ENCODE data around the gene SMIM38. TPM values are rescaled to one million over a fixed set of nuclear protein-coding genes. Genes with fewer than 3 reads are reported as not detected.
"Not testable (repeated sequence)": the region's sequence is repeated elsewhere in the genome, so short reads cannot be mapped to it uniquely, and the experiment has no call there.

SMIM38 gene
- total RNA-seq, 2 experiments from 2014 or later: 0.19 to 0.20 TPM

DNA sequence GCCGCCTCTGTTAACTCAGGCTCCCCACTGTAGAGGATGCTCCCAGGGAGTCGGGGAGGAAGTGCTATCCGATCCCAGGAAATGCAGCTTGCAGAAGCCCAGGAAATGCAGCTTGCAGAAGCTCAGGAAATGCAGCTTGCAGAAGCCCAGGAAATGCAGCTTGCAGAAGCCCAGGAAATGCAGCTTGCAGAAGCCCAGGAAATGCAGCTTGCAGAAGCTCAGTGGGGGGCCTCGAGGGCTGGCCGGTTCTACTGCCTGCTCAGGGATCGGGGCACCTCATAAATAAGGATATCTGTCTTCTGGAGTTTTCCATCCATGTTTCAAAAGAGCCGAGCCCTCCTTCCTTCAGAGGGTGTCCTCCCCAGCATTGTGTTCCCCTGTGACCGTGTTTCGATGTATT, 25.1 kb upstream of the SMIM38 start:
- H3K4me3 Mint-ChIP-seq: no peak overlapping the region
- H3K36me3 Mint-ChIP-seq: peaks cover 4% of the 10 kb centered on the region
- H3K27ac Mint-ChIP-seq: no peak overlapping the region
- peaks cover 9% of the 10 kb centered on the region for H3K4me1 Mint-ChIP-seq
- DNase-seq: no peak
- H3K9me3 Mint-ChIP-seq: peaks cover 14% of the 10 kb centered on the region
- no peaks in the 10 kb centered on the region for H3K27me3 Mint-ChIP-seq

DNA sequence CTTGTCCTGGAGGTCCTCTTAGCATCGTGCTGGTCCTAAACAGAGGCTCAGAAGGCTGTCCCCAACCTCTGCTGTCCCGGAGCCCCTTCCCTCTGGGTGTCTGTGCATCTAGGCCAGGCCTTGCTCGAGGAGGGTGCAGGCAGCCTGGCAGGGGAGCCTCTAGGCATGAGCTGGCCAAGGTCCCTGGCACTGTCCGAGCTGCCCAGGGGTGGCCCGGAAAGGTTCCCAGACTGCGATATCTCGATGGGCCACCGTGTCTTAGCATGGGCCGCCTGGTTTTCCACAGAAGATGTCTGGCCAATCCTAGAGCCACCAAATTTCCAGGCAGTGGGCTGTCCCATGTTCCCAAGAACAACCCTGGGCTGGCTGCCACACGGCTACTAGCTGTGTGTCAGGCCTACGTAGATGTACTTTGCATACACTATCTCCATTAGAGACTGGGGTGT, 24.6 kb upstream of the SMIM38 start:
- H3K27me3 Mint-ChIP-seq: no peaks in the 10 kb centered on the region
- H3K4me3 Mint-ChIP-seq: no peak overlapping the region
- H3K4me1 Mint-ChIP-seq: peaks cover 9% of the 10 kb centered on the region
- H3K9me3 Mint-ChIP-seq: peaks cover 17% of the 10 kb centered on the region
- H3K36me3 Mint-ChIP-seq: peaks cover 7% of the 10 kb centered on the region
- H3K27ac Mint-ChIP-seq: no peak overlapping the region
- DNase-seq: no peak

DNA sequence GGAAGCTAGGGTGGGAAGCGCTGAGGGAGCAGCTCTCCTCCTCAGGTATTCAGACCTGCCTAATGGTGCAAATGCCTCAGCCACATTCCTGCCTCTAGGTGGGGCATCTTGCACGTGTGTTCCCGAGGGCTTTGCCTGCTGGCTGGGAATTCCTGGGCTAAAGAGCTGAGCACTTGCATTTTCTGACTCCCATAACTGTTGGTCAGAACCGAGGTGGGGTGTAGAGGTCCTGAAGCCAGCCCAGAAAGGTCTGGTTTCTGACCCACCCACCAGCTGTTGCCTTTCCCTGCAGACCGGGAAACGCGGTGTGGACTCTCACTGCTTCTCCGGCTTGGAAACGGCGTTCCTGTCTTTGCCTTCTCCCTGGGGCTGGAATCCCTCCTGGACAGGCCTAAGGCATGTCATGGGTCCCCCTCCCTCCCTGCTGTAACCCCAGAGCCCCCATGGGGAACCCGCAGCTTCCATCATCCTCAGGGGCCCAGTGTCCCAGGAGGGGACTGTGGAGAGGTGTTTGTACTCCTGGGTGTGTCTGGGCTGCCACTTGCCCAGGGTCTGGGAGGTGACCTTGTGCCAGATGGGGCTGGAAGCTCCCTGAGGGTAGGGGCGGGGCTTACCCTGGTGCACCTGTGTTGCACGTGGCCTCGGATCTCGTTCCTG, 24.0 kb upstream of the SMIM38 start:
- H3K9me3 Mint-ChIP-seq: peaks cover 19% of the 10 kb centered on the region
- H3K27ac Mint-ChIP-seq: no peak overlapping the region
- DNase-seq: no peak

DNA sequence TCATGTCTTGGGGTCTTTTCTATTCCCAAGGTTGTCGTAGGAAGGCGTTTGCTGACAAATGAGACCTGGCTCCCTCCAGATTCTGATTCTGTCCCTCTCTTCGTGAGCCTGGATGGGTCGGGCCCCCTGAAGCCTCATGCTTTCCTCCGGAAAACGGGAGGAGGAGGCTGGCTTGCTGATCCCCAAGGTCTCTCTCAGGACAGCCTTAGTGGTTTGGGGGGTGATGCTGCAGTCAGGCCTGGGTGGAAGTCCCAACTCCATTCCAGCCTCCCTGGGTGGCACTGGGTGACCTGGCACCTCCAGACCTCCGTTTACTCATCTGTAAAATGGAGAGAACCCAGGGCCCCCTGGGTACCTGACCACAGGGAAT, 23.4 kb upstream of the SMIM38 start:
- Mint-ChIP-seq H3K9me3 (peaks cover 19% of the 10 kb centered on the region), H3K36me3 (peaks cover 9% of the 10 kb centered on the region), H3K27me3 (no peaks in the 10 kb centered on the region), H3K4me3 (no peak overlapping the region), H3K4me1 (peaks cover 9% of the 10 kb centered on the region), H3K27ac (no peak overlapping the region)
- no peak for DNase-seq

More for the DNA sequence above, 24.0 kb upstream of the SMIM38 start:
- H3K4me1 Mint-ChIP-seq: peaks cover 9% of the 10 kb centered on the region
- peaks cover 9% of the 10 kb centered on the region for H3K36me3 Mint-ChIP-seq
- H3K27me3 Mint-ChIP-seq: no peaks in the 10 kb centered on the region
- H3K4me3 Mint-ChIP-seq: no peak overlapping the region

DNA sequence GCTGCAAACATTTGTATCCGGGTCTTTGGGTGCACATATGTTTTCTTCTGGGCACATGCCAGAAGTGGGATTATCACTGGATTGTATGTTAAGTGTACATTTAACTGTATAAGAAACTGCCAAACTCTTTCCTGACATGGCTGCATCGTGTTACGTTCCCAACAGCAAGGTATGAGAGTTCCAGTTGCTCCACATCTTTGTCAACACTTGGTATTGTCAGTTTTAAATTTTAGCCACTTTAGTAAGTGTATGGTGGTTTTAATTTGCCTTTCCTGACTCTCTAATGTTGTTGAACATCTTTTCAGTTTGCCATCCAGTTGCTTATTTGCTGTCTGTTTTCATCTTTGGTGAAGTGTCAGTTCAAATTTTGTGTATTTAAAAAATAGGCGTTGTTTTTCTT, 22.5 kb upstream of the SMIM38 start:
- no peak overlapping the region for H3K4me3 Mint-ChIP-seq
- H3K4me1 Mint-ChIP-seq: peaks cover 9% of the 10 kb centered on the region
- H3K27me3 Mint-ChIP-seq: no peaks in the 10 kb centered on the region
- peaks cover 11% of the 10 kb centered on the region for H3K36me3 Mint-ChIP-seq
- H3K9me3 Mint-ChIP-seq: peaks cover 13% of the 10 kb centered on the region
- H3K27ac Mint-ChIP-seq: no peak overlapping the region
- DNase-seq: no peak

DNA sequence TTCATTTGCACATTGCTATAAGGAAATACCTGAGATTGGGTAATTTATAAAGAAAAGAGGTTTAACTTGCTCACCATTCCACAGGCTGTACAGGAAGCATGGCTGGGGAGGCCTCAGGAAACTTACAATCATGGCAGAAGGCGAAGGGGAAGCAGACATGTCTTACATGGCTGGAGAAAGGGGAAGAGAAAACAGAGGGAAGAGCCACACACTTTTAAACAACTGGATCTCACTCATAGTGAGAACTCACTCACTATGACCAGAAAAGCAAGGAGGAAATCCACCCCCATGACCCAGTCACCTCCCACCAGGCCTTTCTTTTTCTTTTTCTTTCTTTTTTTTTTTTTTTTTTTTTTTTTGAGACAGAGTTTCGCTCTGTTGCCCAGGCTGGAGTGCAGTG, 21.6 kb upstream of the SMIM38 start:
- H3K4me1 Mint-ChIP-seq, H3K9me3 Mint-ChIP-seq, H3K4me3 Mint-ChIP-seq, DNase-seq, H3K27me3 Mint-ChIP-seq, H3K27ac Mint-ChIP-seq: not testable (repeated sequence)
- H3K36me3 Mint-ChIP-seq: peaks cover 11% of the 10 kb centered on the region

DNA sequence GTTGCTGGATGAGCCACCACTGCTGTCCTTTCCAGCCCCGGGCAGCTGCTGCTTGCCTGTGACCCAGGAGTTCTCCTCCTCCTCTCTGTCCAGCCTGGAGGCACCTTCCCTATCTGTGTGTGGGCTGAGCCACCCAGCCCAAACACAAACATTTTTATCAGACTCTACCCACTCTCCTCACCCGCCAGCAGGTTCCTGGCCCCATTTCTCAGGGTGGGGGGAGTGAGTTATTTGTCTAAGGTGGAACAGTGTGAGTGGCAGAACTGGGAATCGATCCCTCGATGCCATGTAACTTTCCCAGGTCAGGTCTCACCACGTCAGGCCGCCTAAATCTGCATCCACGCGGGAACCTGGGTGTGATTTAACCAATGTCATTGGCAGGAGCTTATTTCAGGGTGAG, 20.8 kb upstream of the SMIM38 start:
- Mint-ChIP-seq H3K27me3 (no peaks in the 10 kb centered on the region), H3K9me3 (peaks cover 8% of the 10 kb centered on the region), H3K36me3 (peaks cover 11% of the 10 kb centered on the region), H3K27ac (no peak overlapping the region), H3K4me3 (no peak overlapping the region), H3K4me1 (peaks cover 9% of the 10 kb centered on the region)
- DNase-seq: no peak

DNA sequence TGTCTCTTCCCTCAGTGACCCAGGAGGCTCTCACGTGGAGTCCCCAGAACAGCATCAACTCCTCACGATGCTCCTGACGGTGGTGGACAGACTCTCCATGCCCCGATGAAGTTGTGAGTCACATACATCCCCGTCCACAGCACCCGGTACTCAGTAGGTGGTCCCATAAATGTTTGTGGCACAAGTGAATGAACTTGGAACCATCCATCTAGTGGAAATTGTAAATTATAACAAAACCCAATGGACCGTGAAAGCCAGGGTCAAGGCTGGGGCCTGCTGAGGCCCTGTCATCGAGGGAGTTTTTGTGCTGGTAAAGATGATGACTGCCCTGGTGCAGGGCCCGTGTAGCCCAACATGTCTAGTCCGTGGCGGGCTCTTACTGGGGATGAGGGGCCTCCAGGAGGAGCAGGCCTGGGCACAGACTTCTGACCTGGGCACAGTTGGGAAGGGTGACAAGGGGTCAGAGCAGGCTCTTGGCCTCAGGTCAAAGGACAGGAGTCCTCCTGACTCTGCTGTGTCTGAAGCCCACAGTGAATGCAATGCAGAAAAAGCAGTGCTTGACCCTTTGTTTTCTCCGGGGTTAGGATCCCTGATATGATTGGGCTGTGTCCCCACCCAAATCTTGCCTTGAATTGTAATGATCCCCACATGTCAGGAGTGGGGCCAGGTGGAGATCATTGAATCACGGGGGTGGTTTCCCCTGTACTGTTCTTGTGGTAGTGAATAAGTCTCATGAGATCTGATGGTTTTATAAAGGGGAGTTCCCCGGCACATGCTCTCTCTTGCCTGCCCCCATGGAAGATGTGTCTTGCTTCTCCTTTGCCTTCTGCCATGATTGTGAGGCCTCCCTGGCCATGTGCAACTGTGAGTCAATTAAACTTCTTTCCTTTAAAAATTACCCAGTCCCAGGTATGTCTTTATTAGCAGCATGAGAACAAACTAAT, 20.0 kb upstream of the SMIM38 start:
- H3K4me3 Mint-ChIP-seq: no peak overlapping the region
- no peak for DNase-seq
- peaks cover 8% of the 10 kb centered on the region for H3K9me3 Mint-ChIP-seq
- H3K27ac Mint-ChIP-seq: no peak overlapping the region
- no peaks in the 10 kb centered on the region for H3K27me3 Mint-ChIP-seq
- peaks cover 11% of the 10 kb centered on the region for H3K36me3 Mint-ChIP-seq
- peaks cover 9% of the 10 kb centered on the region for H3K4me1 Mint-ChIP-seq

DNA sequence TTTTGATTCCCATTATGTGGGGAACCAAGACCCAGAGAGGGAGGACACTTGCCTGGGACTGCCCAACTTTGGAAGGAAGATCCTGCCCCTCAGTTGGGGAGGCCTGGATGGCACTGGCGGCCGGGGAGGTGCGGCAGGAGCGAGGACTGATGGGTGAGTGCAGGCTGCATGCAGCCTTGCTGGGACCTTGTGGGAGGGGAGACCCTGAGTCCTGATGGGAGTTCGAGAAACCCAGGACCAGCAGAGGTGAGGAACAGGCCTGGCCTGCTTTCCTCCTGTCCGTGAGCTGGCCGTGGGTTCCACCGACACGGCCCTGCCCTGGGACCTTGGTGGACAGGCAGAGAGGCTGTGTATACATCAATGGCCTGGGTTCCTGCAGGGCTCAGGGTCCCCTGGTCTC, 19.3 kb upstream of the SMIM38 start:
- H3K4me3 Mint-ChIP-seq: no peak overlapping the region
- no peak overlapping the region for H3K27ac Mint-ChIP-seq
- peaks cover 5% of the 10 kb centered on the region for H3K4me1 Mint-ChIP-seq
- no peak for DNase-seq
- peaks cover 8% of the 10 kb centered on the region for H3K9me3 Mint-ChIP-seq
- H3K27me3 Mint-ChIP-seq: no peaks in the 10 kb centered on the region
- H3K36me3 Mint-ChIP-seq: peaks cover 11% of the 10 kb centered on the region

DNA sequence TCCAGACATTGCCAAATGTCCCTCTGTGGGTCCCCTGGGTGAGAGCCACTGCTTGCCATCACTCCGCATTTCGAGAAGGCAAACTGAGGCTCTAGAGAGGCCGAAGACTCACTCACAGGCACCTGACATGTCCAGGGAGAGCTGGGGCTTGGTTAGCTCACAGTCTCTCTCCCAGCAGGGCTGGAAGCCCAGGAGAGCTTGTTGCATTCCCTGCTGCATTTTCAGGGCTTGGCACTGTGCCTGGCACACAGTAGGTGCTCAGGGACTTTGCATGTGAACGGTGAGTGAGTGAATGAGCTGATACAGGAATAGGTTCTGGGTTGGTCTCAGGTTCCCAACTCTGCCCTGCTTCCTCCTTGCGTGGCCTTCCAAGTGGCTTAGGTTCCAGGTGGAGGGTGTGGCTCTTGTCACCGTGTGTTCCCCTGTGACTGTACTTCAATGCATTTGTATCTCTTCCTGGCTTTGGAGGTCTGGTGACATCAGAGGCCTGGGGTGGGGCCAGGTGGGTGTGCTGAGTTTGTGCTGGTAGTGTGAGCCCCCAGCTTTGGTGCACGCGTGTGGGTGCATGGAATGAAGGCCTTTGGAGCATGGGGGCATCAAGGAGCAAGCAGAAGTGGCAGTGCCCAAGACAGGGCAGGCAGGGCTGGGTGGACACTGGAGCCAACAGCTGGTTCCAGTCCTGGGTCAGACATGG, 18.4 kb upstream of the SMIM38 start:
- no peaks in the 10 kb centered on the region for H3K27me3 Mint-ChIP-seq
- peaks cover 9% of the 10 kb centered on the region for H3K9me3 Mint-ChIP-seq
- no peak overlapping the region for H3K4me3 Mint-ChIP-seq
- H3K27ac Mint-ChIP-seq: no peak overlapping the region
- H3K4me1 Mint-ChIP-seq: peaks cover 6% of the 10 kb centered on the region
- H3K36me3 Mint-ChIP-seq: peaks cover 11% of the 10 kb centered on the region
- no peak for DNase-seq

DNA sequence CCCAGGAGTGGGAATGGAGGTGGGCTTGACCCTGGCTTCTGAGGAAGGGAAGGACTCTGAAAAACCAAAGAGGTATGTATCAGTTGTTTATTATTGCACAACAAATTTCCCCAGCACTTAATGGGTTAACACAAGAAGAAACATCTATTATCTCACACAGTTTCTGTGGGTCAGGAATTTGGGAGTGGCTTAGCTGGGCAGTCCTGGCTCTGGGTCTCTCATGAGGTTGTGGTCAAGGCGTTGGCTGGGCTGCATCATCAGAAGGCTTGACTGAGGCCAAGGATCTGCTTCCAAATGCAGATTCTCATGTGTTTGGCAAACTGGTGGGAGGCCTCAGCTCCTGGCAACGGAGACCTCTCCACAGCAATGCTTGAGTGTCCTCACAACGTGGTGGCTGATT, 17.5 kb upstream of the SMIM38 start:
- peaks cover 7% of the 10 kb centered on the region for H3K4me1 Mint-ChIP-seq
- H3K4me3 Mint-ChIP-seq: no peak overlapping the region
- peaks cover 11% of the 10 kb centered on the region for H3K36me3 Mint-ChIP-seq
- DNase-seq: no peak
- no peak overlapping the region for H3K27ac Mint-ChIP-seq
- H3K27me3 Mint-ChIP-seq: no peaks in the 10 kb centered on the region
- peaks cover 9% of the 10 kb centered on the region for H3K9me3 Mint-ChIP-seq

DNA sequence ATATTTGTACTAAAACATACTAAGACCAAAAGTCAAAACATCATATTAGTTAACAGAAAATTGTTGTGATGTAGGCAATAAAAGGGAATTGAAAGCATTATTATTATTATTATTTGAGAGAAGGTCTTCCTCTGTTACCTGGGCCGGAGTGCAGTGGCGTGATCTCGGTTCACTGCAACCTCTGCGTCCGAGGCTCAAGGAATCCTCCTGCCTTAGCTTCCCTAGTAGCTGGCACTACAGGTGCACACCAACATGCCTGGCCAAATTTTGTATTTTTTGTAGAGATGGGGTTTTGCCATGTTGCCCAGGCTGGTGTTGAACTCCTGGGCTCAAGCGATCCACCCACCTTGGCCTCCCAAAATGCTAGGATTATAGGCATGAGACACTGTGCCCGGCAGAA, 15.6 kb upstream of the SMIM38 start:
- not testable (repeated sequence) for DNase-seq, H3K27me3 Mint-ChIP-seq, H3K4me3 Mint-ChIP-seq, H3K9me3 Mint-ChIP-seq, H3K27ac Mint-ChIP-seq, H3K36me3 Mint-ChIP-seq
- peaks cover 15% of the 10 kb centered on the region for H3K4me1 Mint-ChIP-seq

DNA sequence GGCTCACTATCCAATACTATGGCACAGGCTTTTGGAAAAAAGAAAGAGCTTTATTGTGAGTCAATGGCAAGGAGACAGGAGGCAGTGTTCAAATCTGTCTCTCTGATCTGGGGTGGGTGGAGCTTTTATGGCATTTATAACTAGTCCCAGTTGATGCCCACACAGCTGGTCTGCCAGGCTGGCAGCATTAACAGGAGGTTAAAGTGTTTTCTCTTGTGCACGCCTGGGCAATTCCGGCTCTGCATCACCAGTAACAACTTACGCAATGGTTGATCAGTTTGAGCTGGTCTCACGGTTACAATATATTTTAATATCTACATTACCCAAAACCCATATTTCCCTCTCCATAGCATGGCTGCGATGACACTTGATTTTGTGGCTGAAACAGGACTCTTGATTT, 15.1 kb upstream of the SMIM38 start:
- Mint-ChIP-seq H3K4me1 (peaks cover 15% of the 10 kb centered on the region), H3K9me3 (peaks cover 8% of the 10 kb centered on the region), H3K27ac (no peak overlapping the region), H3K27me3 (no peaks in the 10 kb centered on the region), H3K4me3 (no peak overlapping the region), H3K36me3 (peaks cover 9% of the 10 kb centered on the region)
- no peak for DNase-seq

DNA sequence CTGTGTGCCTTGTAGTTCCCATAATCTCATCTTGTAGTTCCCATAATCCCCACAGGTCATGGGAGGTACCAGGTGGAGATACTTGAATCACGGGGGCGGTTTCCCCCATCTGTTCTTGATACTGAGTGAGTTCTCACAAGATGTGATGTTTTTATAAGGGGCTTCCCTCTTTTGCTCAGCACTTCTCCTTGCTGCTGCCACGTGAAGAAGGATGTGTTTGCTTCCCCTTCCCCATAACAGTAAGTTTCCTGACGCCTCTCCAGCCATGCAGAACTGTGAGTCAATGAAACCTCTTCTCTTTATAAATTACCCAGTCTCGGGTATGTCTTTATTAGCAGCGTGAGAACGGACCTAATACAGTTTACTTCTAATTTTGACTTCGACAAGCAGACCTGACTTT, 14.0 kb upstream of the SMIM38 start:
- no peak for DNase-seq
- H3K4me1 Mint-ChIP-seq: peaks cover 15% of the 10 kb centered on the region
- peaks cover 10% of the 10 kb centered on the region for H3K36me3 Mint-ChIP-seq
- no peak overlapping the region for H3K27ac Mint-ChIP-seq
- H3K27me3 Mint-ChIP-seq: no peaks in the 10 kb centered on the region
- peaks cover 13% of the 10 kb centered on the region for H3K9me3 Mint-ChIP-seq
- H3K4me3 Mint-ChIP-seq: no peak overlapping the region

DNA sequence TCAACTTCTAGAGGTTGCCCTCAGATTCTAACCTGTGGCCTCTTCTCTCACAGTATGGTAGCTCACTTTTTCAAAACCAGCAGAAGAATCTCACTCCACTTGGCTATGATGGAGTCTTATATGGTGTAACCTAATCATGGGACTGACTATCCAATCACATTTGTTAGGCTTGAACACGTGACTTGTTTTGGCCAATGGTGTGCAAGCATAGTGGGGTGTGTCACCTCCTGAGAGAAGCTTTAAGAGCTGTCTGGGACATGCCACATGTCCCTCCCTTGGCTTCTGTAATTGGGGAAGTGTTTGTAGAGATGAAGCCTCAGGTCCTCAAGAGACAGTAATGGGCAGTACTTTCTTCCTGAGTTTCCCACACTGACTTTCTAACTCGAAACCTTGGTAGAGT, 12.8 kb upstream of the SMIM38 start:
- Mint-ChIP-seq H3K36me3 (peaks cover 8% of the 10 kb centered on the region), H3K27me3 (no peaks in the 10 kb centered on the region), H3K4me1 (peaks cover 15% of the 10 kb centered on the region), H3K27ac (no peak overlapping the region), H3K9me3 (peaks cover 13% of the 10 kb centered on the region), H3K4me3 (no peak overlapping the region)
- no peak for DNase-seq
